22Rv1 (cell line): ENCODE data around the gene CCDC196.

ENCODE experiments used
- CTCF ChIP-seq: fragments of 450-650 bp; IDR thresholded peaks from 2 replicates; pipeline ENCODE4 v1.5.1; 2017; ENCODE audit warnings: mild to moderate bottlenecking
- ZFX ChIP-seq: fragments of 450-650 bp; IDR thresholded peaks from 2 replicates; pipeline ENCODE4 v1.6.1; 2017; ENCODE audit warnings: antibody characterized with exemption, borderline replicate concordance

GRCh38 chr14:66543996-66544395 lies 57.8 kb downstream of the CCDC196 start:
- TF ChIP-seq CTCF (no peak), ZFX (no peak)
